ENCODE measurements around the gene HSFX2. TPM values are rescaled to one million over a fixed set of nuclear protein-coding genes. Genes with fewer than 3 reads are reported as not detected.
"Not testable (repeated sequence)": the region's sequence is repeated elsewhere in the genome, so short reads cannot be mapped to it uniquely, and the experiment has no call there.

Gene HSFX2
- total and polyA plus RNA-seq, 2 experiments from 2014 or later = 0.43 TPM; not detected in 1

GRCh38 chrX:149628280-149628679, 33.2 kb upstream of the HSFX2 start:
- no peak overlapping the region for H3K4me3 ChIP-seq
- H3K27me3 ChIP-seq = no peaks in the 10 kb centered on the region
- DNase-seq (ENCODE audit: low read depth in 1 of 2, low spot score in 1 of 2) = no peak
- TF ChIP-seq CTCF (IDR thresholded peaks at IDR 0.05; ENCODE audit: low read depth, low read length) = no peak
- peak overlapping the region; percentile 85 for H3K27ac ChIP-seq
- H3K9me3 ChIP-seq (ENCODE audit: low read depth) = no peaks in the 10 kb centered on the region
- no peaks in the 10 kb centered on the region for H3K36me3 ChIP-seq
- H3K4me1 ChIP-seq (ENCODE audit: low read depth) = peaks cover 15% of the 10 kb centered on the region

- not testable (repeated sequence) for H3K36me3 ChIP-seq; H3K27me3 ChIP-seq; H3K9me3 ChIP-seq (ENCODE audit: low read depth); H3K4me3 ChIP-seq
- Histone ChIP-seq H3K4me1 (ENCODE audit: low read depth) (peaks cover 15% of the 10 kb centered on the region), H3K27ac (peak overlapping the region; percentile 85)
- peak in 1 of 2 donors; percentile 39 for DNase-seq (ENCODE audit: low read depth in 1 of 2, low spot score in 1 of 2)
Observed at GRCh38 chrX:149626829-149627228, 31.7 kb upstream of the HSFX2 start.

- H3K4me1 ChIP-seq (ENCODE audit: low read depth) = peaks cover 13% of the 10 kb centered on the region
- not testable (repeated sequence) for H3K4me3 ChIP-seq
Observed at GRCh38 chrX:149619662-149620061, 24.5 kb upstream of the HSFX2 start.

GRCh38 chrX:149618871-149619270, 23.8 kb upstream of the HSFX2 start:
- Histone ChIP-seq H3K4me1 (ENCODE audit: low read depth) (peaks cover 5% of the 10 kb centered on the region), H3K27ac (no peak overlapping the region), H3K36me3 (no peaks in the 10 kb centered on the region), H3K4me3 (no peak overlapping the region), H3K27me3 (no peaks in the 10 kb centered on the region), H3K9me3 (ENCODE audit: low read depth) (no peaks in the 10 kb centered on the region)
- no peak for TF ChIP-seq CTCF (IDR thresholded peaks at IDR 0.05; ENCODE audit: low read depth, low read length)
- DNase-seq (ENCODE audit: low read depth in 1 of 2, low spot score in 1 of 2) = no peak

More at GRCh38 chrX:149619662-149620061, 24.5 kb upstream of the HSFX2 start:
- H3K27me3 ChIP-seq; H3K36me3 ChIP-seq; H3K9me3 ChIP-seq (ENCODE audit: low read depth); DNase-seq (ENCODE audit: low read depth in 1 of 2, low spot score in 1 of 2); H3K27ac ChIP-seq: not testable (repeated sequence)

- no peak for DNase-seq (ENCODE audit: low read depth in 1 of 2, low spot score in 1 of 2)
- no peak overlapping the region for H3K4me3 ChIP-seq
- no peaks in the 10 kb centered on the region for H3K36me3 ChIP-seq
- H3K9me3 ChIP-seq (ENCODE audit: low read depth) = no peaks in the 10 kb centered on the region
- no peaks in the 10 kb centered on the region for H3K4me1 ChIP-seq (ENCODE audit: low read depth)
- no peaks in the 10 kb centered on the region for H3K27me3 ChIP-seq
- H3K27ac ChIP-seq = peak overlapping the region; percentile 22
- TF ChIP-seq CTCF (IDR thresholded peaks at IDR 0.05; ENCODE audit: low read depth, low read length) = no peak
Observed at GRCh38 chrX:149611623-149612175, 16.6 kb upstream of the HSFX2 start.

- Histone ChIP-seq H3K27ac (peak overlapping the region; percentile 43), H3K9me3 (ENCODE audit: low read depth) (no peaks in the 10 kb centered on the region), H3K36me3 (no peaks in the 10 kb centered on the region), H3K27me3 (no peaks in the 10 kb centered on the region), H3K4me3 (no peak overlapping the region), H3K4me1 (ENCODE audit: low read depth) (peaks cover 5% of the 10 kb centered on the region)
- no peak for DNase-seq (ENCODE audit: low read depth in 1 of 2, low spot score in 1 of 2)
- no peak for TF ChIP-seq CTCF (IDR thresholded peaks at IDR 0.05; ENCODE audit: low read depth, low read length)
Observed at GRCh38 chrX:149610511-149610910, 15.4 kb upstream of the HSFX2 start.

GRCh38 chrX:149607699-149608098, 12.6 kb upstream of the HSFX2 start:
- DNase-seq (ENCODE audit: low read depth in 1 of 2, low spot score in 1 of 2) = no peak
- peaks cover 5% of the 10 kb centered on the region for H3K4me1 ChIP-seq (ENCODE audit: low read depth)
- no peak overlapping the region for H3K4me3 ChIP-seq
- H3K9me3 ChIP-seq (ENCODE audit: low read depth) = no peaks in the 10 kb centered on the region
- H3K27ac ChIP-seq = peak overlapping the region; percentile 96
- no peaks in the 10 kb centered on the region for H3K36me3 ChIP-seq
- H3K27me3 ChIP-seq = no peaks in the 10 kb centered on the region
- TF ChIP-seq CTCF (IDR thresholded peaks at IDR 0.05; ENCODE audit: low read depth, low read length) = no peak

- not testable (repeated sequence) for H3K27me3 ChIP-seq; DNase-seq (ENCODE audit: low read depth in 1 of 2, low spot score in 1 of 2); H3K36me3 ChIP-seq; H3K9me3 ChIP-seq (ENCODE audit: low read depth); H3K4me1 ChIP-seq (ENCODE audit: low read depth); H3K4me3 ChIP-seq
- H3K27ac ChIP-seq = peak overlapping the region; percentile 96
Observed at GRCh38 chrX:149605248-149605885, 10.3 kb upstream of the HSFX2 start.

- H3K4me1 ChIP-seq (ENCODE audit: low read depth); H3K36me3 ChIP-seq; DNase-seq (ENCODE audit: low read depth in 1 of 2, low spot score in 1 of 2); H3K4me3 ChIP-seq; H3K27ac ChIP-seq; H3K27me3 ChIP-seq; H3K9me3 ChIP-seq (ENCODE audit: low read depth): not testable (repeated sequence)
Observed at GRCh38 chrX:149598603-149599002, 3.5 kb upstream of the HSFX2 start.
